Measurements from ENCODE around the gene C17orf75. TPM values are rescaled to one million over a fixed set of nuclear protein-coding genes. Genes with fewer than 3 reads are reported as not detected.

Gene C17orf75
- total and polyA plus RNA-seq, 2 of the 8 experiments (the other 6 are each of a cell fraction or from before 2014, with no cell fraction given) = 15.8 to 42.6 TPM

- POLR2A ChIA-PET (ENCODE audit: partially characterized antibody) = interaction anchor here (1.1 to 4.1 kb wide), 7 partner anchors 9 to 61 kb away, joined by 3 to 17 read pairs (median 6); no protein-coding TSS in a partner anchor
- no peak for FAIRE-seq
- CTCF ChIA-PET (ENCODE audit: partially characterized antibody) = interaction anchor here (0.6 to 0.7 kb wide), 2 partner anchors 902 to 1860 kb away, joined by 3 read pairs; no protein-coding TSS in a partner anchor
Measured at GRCh38 chr17:32386844-32387243, 44.9 kb upstream of the C17orf75 start.

More at GRCh38 chr17:32386844-32387243, 44.9 kb upstream of the C17orf75 start:
- Histone ChIP-seq H3K4me1 (replicated peaks in 1 of 4; ENCODE audit: control insufficient read depth in 3 of 4, insufficient read depth in 4 of 4, low read length in 3 of 4) (no peaks in the 10 kb centered on the region), H3K4ac (replicated peaks; ENCODE audit: insufficient read length, low read depth, low read length) (no peak overlapping the region), H3K9me3 (ENCODE audit: insufficient read depth in 2 of 2, low read depth in 1 of 2, low read length in 1 of 2) (no peaks in the 10 kb centered on the region), H3K23ac (ENCODE audit: insufficient read length) (no peak overlapping the region), H2AFZ (ENCODE audit: low read length) (no peak overlapping the region), H4K8ac (ENCODE audit: extremely low read depth, insufficient read depth, low read length) (no peak overlapping the region), H3K4me3 (ENCODE audit: extremely low read depth in 1 of 4, insufficient read depth in 2 of 4, low read depth in 3 of 4, low read length in 4 of 4) (no peak overlapping the region), H3K9ac (replicated peaks in 1 of 4; ENCODE audit: extremely low read depth in 1 of 4, low read depth in 3 of 4, low read length in 3 of 4) (no peak overlapping the region), H3K18ac (ENCODE audit: extremely low read depth, low read length) (no peak overlapping the region), H3K23me2 (ENCODE audit: low read depth, low read length) (no peaks in the 10 kb centered on the region), H2BK15ac (ENCODE audit: low read length) (no peak overlapping the region), H4K5ac (ENCODE audit: insufficient read length, low read depth, low read length) (no peak overlapping the region), H4K91ac (replicated peaks; ENCODE audit: insufficient read length, low read length) (no peak overlapping the region), H3K27ac (ENCODE audit: low read depth, low read length) (no peak overlapping the region), H3K36me3 (ENCODE audit: control insufficient read depth in 2 of 4, insufficient read depth in 4 of 4, low read length in 3 of 4) (peaks cover 0 to 6% (median 1%) of the 10 kb centered on the region in 4 experiments; a peak in 4 of 8 replicates), H2BK12ac (ENCODE audit: low read depth, low read length) (no peak overlapping the region), H3K79me1 (ENCODE audit: low read depth, low read length) (no peaks in the 10 kb centered on the region), H2BK120ac (replicated peaks; ENCODE audit: low read depth, low read length) (no peak overlapping the region), H3K56ac (replicated peaks; ENCODE audit: insufficient read length, low read depth, low read length) (no peak overlapping the region), H2AK5ac (ENCODE audit: low read depth, low read length) (no peak overlapping the region), H3K4me2 (ENCODE audit: insufficient read depth in 1 of 2, low read depth in 2 of 2, low read length in 2 of 2) (no peak overlapping the region), H4K20me1 (replicated peaks in 1 of 2; ENCODE audit: control insufficient read depth in 1 of 2, insufficient read depth in 2 of 2, low read length in 2 of 2) (no peaks in the 10 kb centered on the region), H3K14ac (ENCODE audit: insufficient read length) (no peak overlapping the region), H2BK20ac (ENCODE audit: low read length) (no peak overlapping the region), H3K27me3 (replicated peaks in 1 of 4; ENCODE audit: control insufficient read depth in 3 of 4, extremely low read depth in 1 of 4, insufficient read depth in 3 of 4, low read length in 3 of 4) (no peaks in the 10 kb centered on the region), H2BK5ac (ENCODE audit: low read depth, low read length) (no peak overlapping the region), H3K79me2 (ENCODE audit: control insufficient read depth in 1 of 2, insufficient read depth in 2 of 2, low read length in 2 of 2) (no peaks in the 10 kb centered on the region)
- no peak for DNase-seq (ENCODE audit: low read depth in 1 of 2, low spot score in 2 of 2)
- no peak for TF ChIP-seq RBBP5 (IDR thresholded peaks at IDR 0.05; ENCODE audit: borderline replicate concordance, low read depth, low read length)
- TF ChIP-seq KDM4A (IDR thresholded peaks at IDR 0.05; ENCODE audit: low read depth, low read length, severe bottlenecking) = no peak
- TF ChIP-seq SIRT6 (IDR thresholded peaks at IDR 0.05; ENCODE audit: low read length) = no peak
- TF ChIP-seq ATF2 (IDR thresholded peaks at IDR 0.05; ENCODE audit: low read length) = no peak
- no peak for TF ChIP-seq JUN (IDR thresholded peaks at IDR 0.05; ENCODE audit: low read depth, low read length)
- no peak for TF ChIP-seq EGR1 (IDR thresholded peaks at IDR 0.05; ENCODE audit: borderline replicate concordance, low read depth, low read length)
- no peak for TF ChIP-seq HDAC6 (IDR thresholded peaks at IDR 0.05; ENCODE audit: low read depth, low read length)
- no peak for TF ChIP-seq ZNF274 (IDR thresholded peaks at IDR 0.05; ENCODE audit: borderline replicate concordance, extremely low read depth, low read length)
- TF ChIP-seq SP1 (IDR thresholded peaks at IDR 0.05; ENCODE audit: low read depth, low read length) = no peak
- TF ChIP-seq CEBPB (IDR thresholded peaks at IDR 0.05; ENCODE audit: low read depth, low read length) = no peak
